Measurements from ENCODE around the gene RUNX2.

DNA sequence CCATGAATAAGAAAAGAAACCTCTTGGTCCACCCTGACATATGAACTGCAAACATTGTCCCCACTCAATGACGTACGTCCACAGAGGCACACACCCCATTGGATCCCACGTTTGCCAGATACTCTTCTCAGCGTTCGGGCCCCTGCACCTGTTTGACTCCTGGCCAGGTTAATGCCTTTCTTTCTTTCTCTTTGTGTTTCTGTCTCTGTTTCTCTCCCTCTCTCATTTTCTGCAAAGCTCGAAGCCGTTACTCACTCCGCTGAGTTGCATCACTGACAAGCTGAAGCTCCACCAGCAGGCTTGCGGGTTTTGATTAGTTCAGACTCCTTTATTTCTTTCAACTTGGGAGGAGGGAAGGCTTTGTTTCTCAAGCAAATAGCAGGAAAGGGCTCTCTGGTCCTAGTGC is 185.1 kb downstream of the RUNX2 start:
- no peak for TF ChIP-seq POLR2A (IDR thresholded peaks at IDR 0.05)
- TF ChIP-seq, protein P1, sequence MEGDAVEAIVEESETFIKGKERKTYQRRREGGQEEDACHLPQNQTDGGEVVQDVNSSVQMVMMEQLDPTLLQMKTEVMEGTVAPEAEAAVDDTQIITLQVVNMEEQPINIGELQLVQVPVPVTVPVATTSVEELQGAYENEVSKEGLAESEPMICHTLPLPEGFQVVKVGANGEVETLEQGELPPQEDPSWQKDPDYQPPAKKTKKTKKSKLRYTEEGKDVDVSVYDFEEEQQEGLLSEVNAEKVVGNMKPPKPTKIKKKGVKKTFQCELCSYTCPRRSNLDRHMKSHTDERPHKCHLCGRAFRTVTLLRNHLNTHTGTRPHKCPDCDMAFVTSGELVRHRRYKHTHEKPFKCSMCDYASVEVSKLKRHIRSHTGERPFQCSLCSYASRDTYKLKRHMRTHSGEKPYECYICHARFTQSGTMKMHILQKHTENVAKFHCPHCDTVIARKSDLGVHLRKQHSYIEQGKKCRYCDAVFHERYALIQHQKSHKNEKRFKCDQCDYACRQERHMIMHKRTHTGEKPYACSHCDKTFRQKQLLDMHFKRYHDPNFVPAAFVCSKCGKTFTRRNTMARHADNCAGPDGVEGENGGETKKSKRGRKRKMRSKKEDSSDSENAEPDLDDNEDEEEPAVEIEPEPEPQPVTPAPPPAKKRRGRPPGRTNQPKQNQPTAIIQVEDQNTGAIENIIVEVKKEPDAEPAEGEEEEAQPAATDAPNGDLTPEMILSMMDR (IDR thresholded peaks at IDR 0.05): no peak

Measured in stomach (tissue), 4 donors.